HEK293 (cell line): Measurements from ENCODE around the gene CSRP2.

Source experiments
- CTCF ChIA-PET: fragments of 350-600 bp; formaldehyde crosslinking; extraction: SDS; loops from one replicate; lab custom pipeline; 2021; ENCODE audit warnings: antibody characterized with exemption; lab: Yijun Ruan, JAX
- POLR2A ChIA-PET: fragments of 300-600 bp; formaldehyde crosslinking; extraction: SDS; loops from one replicate; lab custom pipeline; 2020; ENCODE audit warnings: antibody characterized with exemption, inconsistent platforms; lab: Yijun Ruan, JAX
- H3K27ac ChIP-seq: fragments of 200-500 bp; sonication (Bioruptor generic); 2 replicates; pipeline ENCODE4 v1.5.1; 2014; ENCODE audit warnings: low read depth, low read length, control low read depth, inconsistent platforms; ENCODE audit errors: extremely low read depth
- H3K36me3 ChIP-seq, 2 experiments: fragments of 200-500 bp in 1 of 2; sonication (Bioruptor generic) in 1 of 2; 1 replicate in 1 of 2; 2 replicates in 1 of 2; pipeline ENCODE4 v1.5.1; 2014 to 2017; ENCODE audit warnings: inconsistent platforms in 2 of 2, low read length in 2 of 2; ENCODE audit not compliant: control insufficient read depth in 2 of 2, insufficient read depth in 1 of 2
- H3K4me1 ChIP-seq: fragments of 200-500 bp; sonication (Bioruptor generic); 2 replicates; pipeline ENCODE4 v1.5.1; 2014; ENCODE audit warnings: mild to moderate bottlenecking, low read length, inconsistent platforms; ENCODE audit not compliant: control insufficient read depth, insufficient read depth
- H3K4me3 ChIP-seq: 2 replicates; pipeline ENCODE4 v1.5.1; 2011; ENCODE audit warnings: low read depth, mild to moderate bottlenecking, control low read depth, low read length, moderate library complexity
- H3K9me3 ChIP-seq: fragments of 200-500 bp; sonication (Bioruptor generic); 2 replicates; pipeline ENCODE4 v1.5.1; 2014; ENCODE audit warnings: low read depth, low read length, inconsistent platforms; ENCODE audit not compliant: control insufficient read depth, insufficient read depth
- FEZF1 ChIP-seq: fragments of 450-650 bp; formaldehyde crosslinking; IDR thresholded peaks from 2 replicates; pipeline ENCODE4 v1.5.1; 2016; ENCODE audit warnings: missing biosample characterization, missing genetic modification characterization
- GFI1B ChIP-seq: fragments of 450-650 bp; formaldehyde crosslinking; IDR thresholded peaks from 2 replicates; pipeline ENCODE4 v1.5.1; 2016; ENCODE audit warnings: missing biosample characterization, missing genetic modification characterization
- GLIS1 ChIP-seq: fragments of 450-650 bp; formaldehyde crosslinking; IDR thresholded peaks from 2 replicates; pipeline ENCODE4 v1.5.1; 2016; ENCODE audit warnings: missing biosample characterization, missing genetic modification characterization
- IKZF3 ChIP-seq: fragments of 450-650 bp; IDR thresholded peaks from 2 replicates; pipeline ENCODE4 v1.5.0; 2018; ENCODE audit warnings: missing biosample characterization, mild to moderate bottlenecking, missing genetic modification characterization, moderate library complexity
- OSR2 ChIP-seq: fragments of 450-650 bp; formaldehyde crosslinking; IDR thresholded peaks from 2 replicates; pipeline ENCODE4 v1.5.1; 2016; ENCODE audit warnings: missing biosample characterization, missing genetic modification characterization
- SP7 ChIP-seq: fragments of 450-650 bp; formaldehyde crosslinking; IDR thresholded peaks from 2 replicates; pipeline ENCODE4 v1.5.1; 2016; ENCODE audit warnings: missing biosample characterization, missing genetic modification characterization
- ZBTB17 ChIP-seq: fragments of 450-650 bp; formaldehyde crosslinking; IDR thresholded peaks from 2 replicates; pipeline ENCODE4 v1.5.1; 2016; ENCODE audit warnings: missing biosample characterization, missing genetic modification characterization
- ZBTB8A ChIP-seq: fragments of 450-650 bp; formaldehyde crosslinking; IDR thresholded peaks from 2 replicates; pipeline ENCODE4 v1.5.1; 2016; ENCODE audit warnings: missing biosample characterization, missing genetic modification characterization
- ZEB2 ChIP-seq: fragments of 450-650 bp; formaldehyde crosslinking; IDR thresholded peaks from 2 replicates; pipeline ENCODE4 v1.5.1; 2016; ENCODE audit warnings: missing biosample characterization, missing genetic modification characterization
- ZFP69B ChIP-seq: fragments of 450-650 bp; formaldehyde crosslinking; IDR thresholded peaks from 2 replicates; pipeline ENCODE4 v1.5.1; 2016; ENCODE audit warnings: missing biosample characterization, missing genetic modification characterization
- ZIC2 ChIP-seq: fragments of 450-650 bp; formaldehyde crosslinking; IDR thresholded peaks from 2 replicates; pipeline ENCODE4 v1.5.1; 2016; ENCODE audit warnings: missing biosample characterization, missing genetic modification characterization
- ZNF366 ChIP-seq: fragments of 450-650 bp; formaldehyde crosslinking; conservative IDR thresholded peaks from 2 replicates; pipeline ENCODE4 v1.5.1; 2016; ENCODE audit warnings: missing biosample characterization, missing genetic modification characterization
- ZNF701 ChIP-seq: fragments of 450-650 bp; formaldehyde crosslinking; IDR thresholded peaks from 2 replicates; pipeline ENCODE4 v1.5.1; 2016; ENCODE audit warnings: missing biosample characterization, missing genetic modification characterization
- ZNF792 ChIP-seq: fragments of 450-650 bp; formaldehyde crosslinking; IDR thresholded peaks from 2 replicates; pipeline ENCODE4 v1.5.1; 2016; ENCODE audit warnings: missing biosample characterization, missing genetic modification characterization
- ZNF843 ChIP-seq: fragments of 450-650 bp; formaldehyde crosslinking; IDR thresholded peaks from 2 replicates; pipeline ENCODE4 v1.5.1; 2016; ENCODE audit warnings: missing biosample characterization, missing genetic modification characterization
- ZSCAN16 ChIP-seq: fragments of 450-650 bp; formaldehyde crosslinking; IDR thresholded peaks from 2 replicates; pipeline ENCODE4 v1.5.1; 2016; ENCODE audit warnings: missing biosample characterization, missing genetic modification characterization
- ZXDB ChIP-seq: fragments of 450-650 bp; formaldehyde crosslinking; IDR thresholded peaks from 2 replicates; pipeline ENCODE4 v1.5.1; 2016; ENCODE audit warnings: missing biosample characterization, missing genetic modification characterization
- TF ChIP-seq, protein P1 (sequence below): fragments of 450-650 bp; formaldehyde crosslinking; IDR thresholded peaks from 2 replicates; pipeline ENCODE4 v1.5.1; 2016; ENCODE audit warnings: missing biosample characterization, missing genetic modification characterization
- TF ChIP-seq, protein P2 (sequence below): sonication (generic); formaldehyde crosslinking; IDR thresholded peaks from 2 replicates; pipeline ENCODE4 v1.8.1; 2022; ENCODE audit warnings: mild to moderate bottlenecking, moderate library complexity, missing genetic modification reagents
- TF ChIP-seq, protein P3 (sequence below): fragments of 450-650 bp; formaldehyde crosslinking; IDR thresholded peaks from 2 replicates; pipeline ENCODE4 v1.5.1; 2016; ENCODE audit warnings: missing biosample characterization, missing genetic modification characterization
- TF ChIP-seq, protein P4 (sequence below): fragments of 450-650 bp; formaldehyde crosslinking; IDR thresholded peaks from 2 replicates; pipeline ENCODE4 v1.5.1; 2016; ENCODE audit warnings: missing biosample characterization, missing genetic modification characterization
- TF ChIP-seq, protein P5 (sequence below): fragments of 450-650 bp; IDR thresholded peaks from 2 replicates; pipeline ENCODE4 v1.5.1; 2018; ENCODE audit warnings: missing biosample characterization, missing genetic modification characterization
- TF ChIP-seq, protein P6 (sequence below): fragments of 450-650 bp; IDR thresholded peaks from 2 replicates; pipeline ENCODE4 v1.5.1; 2018; ENCODE audit warnings: missing biosample characterization, mild to moderate bottlenecking, missing genetic modification characterization
- TF ChIP-seq, protein P7 (sequence below): fragments of 450-650 bp; formaldehyde crosslinking; IDR thresholded peaks from 2 replicates; pipeline ENCODE4 v1.5.1; 2017; ENCODE audit warnings: missing biosample characterization, missing genetic modification characterization

The CSRP2 gene

DNA sequence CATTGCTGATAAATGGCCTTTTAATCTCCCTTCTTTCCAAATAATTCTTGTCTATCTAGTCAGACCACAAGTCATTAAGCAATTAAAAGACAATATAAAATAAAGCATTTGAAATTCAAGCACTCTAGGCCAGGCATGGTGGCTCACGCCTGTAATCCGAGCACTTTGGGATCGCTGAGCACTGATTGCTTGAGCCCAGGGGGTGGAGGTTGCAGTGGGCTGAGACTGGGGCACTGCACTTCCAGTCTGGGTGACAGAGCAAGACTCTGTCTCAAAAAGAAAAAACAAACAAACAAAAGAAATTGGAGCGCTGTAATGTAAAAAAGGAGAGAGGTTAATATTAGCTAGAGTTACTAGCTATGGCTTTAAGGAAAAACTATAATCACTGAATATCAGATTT, 30.5 kb upstream of the CSRP2 start:
- TF ChIP-seq ZBTB17 (tag by site-specific recombination) (peak; percentile 75), ZSCAN16 (peak; percentile 98), GFI1B (tag by site-specific recombination) (peak; percentile 86), ZNF366 (0 out of 2 replicates have a peak, but pooled peaks have one; percentile 12), OSR2 (tag by site-specific recombination) (peak; percentile 36; the same call in 1 of the 2 replicates), ZBTB8A (tag by site-specific recombination) (peak; percentile 81), ZIC2 (tag by site-specific recombination) (peak; percentile 26; the same call in 1 of the 2 replicates), SP7 (tag by site-specific recombination) (0 out of 2 replicates have a peak, but pooled peaks have one; percentile 27), ZNF792 (tag by site-specific recombination) (no peak), ZXDB (tag by site-specific recombination) (peak; percentile 69), GLIS1 (tag by site-specific recombination) (peak; percentile 45), FEZF1 (tag by site-specific recombination) (peak; percentile 76), ZEB2 (tag by site-specific recombination) (0 out of 2 replicates have a peak, but pooled peaks have one; percentile 37), ZNF701 (tag by site-specific recombination) (no peak), ZNF843 (peak; percentile 78), ZFP69B (tag by site-specific recombination) (no peak), IKZF3 (0 out of 2 replicates have a peak, but pooled peaks have one; percentile 32)
- TF ChIP-seq, protein P1, sequence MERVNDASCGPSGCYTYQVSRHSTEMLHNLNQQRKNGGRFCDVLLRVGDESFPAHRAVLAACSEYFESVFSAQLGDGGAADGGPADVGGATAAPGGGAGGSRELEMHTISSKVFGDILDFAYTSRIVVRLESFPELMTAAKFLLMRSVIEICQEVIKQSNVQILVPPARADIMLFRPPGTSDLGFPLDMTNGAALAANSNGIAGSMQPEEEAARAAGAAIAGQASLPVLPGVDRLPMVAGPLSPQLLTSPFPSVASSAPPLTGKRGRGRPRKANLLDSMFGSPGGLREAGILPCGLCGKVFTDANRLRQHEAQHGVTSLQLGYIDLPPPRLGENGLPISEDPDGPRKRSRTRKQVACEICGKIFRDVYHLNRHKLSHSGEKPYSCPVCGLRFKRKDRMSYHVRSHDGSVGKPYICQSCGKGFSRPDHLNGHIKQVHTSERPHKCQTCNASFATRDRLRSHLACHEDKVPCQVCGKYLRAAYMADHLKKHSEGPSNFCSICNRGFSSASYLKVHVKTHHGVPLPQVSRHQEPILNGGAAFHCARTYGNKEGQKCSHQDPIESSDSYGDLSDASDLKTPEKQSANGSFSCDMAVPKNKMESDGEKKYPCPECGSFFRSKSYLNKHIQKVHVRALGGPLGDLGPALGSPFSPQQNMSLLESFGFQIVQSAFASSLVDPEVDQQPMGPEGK (tag by site-specific recombination) = peak; percentile 41; the same call in 1 of the 2 replicates
- TF ChIP-seq, protein P2, sequence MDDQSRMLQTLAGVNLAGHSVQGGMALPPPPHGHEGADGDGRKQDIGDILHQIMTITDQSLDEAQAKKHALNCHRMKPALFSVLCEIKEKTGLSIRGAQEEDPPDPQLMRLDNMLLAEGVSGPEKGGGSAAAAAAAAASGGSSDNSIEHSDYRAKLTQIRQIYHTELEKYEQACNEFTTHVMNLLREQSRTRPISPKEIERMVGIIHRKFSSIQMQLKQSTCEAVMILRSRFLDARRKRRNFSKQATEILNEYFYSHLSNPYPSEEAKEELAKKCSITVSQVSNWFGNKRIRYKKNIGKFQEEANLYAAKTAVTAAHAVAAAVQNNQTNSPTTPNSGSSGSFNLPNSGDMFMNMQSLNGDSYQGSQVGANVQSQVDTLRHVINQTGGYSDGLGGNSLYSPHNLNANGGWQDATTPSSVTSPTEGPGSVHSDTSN = no peak
- TF ChIP-seq, protein P3, sequence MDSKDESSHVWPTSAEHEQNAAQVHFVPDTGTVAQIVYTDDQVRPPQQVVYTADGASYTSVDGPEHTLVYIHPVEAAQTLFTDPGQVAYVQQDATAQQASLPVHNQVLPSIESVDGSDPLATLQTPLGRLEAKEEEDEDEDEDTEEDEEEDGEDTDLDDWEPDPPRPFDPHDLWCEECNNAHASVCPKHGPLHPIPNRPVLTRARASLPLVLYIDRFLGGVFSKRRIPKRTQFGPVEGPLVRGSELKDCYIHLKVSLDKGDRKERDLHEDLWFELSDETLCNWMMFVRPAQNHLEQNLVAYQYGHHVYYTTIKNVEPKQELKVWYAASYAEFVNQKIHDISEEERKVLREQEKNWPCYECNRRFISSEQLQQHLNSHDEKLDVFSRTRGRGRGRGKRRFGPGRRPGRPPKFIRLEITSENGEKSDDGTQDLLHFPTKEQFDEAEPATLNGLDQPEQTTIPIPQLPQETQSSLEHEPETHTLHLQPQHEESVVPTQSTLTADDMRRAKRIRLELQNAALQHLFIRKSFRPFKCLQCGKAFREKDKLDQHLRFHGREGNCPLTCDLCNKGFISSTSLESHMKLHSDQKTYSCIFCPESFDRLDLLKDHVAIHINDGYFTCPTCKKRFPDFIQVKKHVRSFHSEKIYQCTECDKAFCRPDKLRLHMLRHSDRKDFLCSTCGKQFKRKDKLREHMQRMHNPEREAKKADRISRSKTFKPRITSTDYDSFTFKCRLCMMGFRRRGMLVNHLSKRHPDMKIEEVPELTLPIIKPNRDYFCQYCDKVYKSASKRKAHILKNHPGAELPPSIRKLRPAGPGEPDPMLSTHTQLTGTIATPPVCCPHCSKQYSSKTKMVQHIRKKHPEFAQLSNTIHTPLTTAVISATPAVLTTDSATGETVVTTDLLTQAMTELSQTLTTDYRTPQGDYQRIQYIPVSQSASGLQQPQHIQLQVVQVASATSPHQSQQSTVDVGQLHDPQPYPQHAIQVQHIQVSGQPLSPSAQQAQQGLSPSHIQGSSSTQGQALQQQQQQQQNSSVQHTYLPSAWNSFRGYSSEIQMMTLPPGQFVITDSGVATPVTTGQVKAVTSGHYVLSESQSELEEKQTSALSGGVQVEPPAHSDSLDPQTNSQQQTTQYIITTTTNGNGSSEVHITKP (tag by site-specific recombination) = peak; percentile 74
- TF ChIP-seq, protein P4, sequence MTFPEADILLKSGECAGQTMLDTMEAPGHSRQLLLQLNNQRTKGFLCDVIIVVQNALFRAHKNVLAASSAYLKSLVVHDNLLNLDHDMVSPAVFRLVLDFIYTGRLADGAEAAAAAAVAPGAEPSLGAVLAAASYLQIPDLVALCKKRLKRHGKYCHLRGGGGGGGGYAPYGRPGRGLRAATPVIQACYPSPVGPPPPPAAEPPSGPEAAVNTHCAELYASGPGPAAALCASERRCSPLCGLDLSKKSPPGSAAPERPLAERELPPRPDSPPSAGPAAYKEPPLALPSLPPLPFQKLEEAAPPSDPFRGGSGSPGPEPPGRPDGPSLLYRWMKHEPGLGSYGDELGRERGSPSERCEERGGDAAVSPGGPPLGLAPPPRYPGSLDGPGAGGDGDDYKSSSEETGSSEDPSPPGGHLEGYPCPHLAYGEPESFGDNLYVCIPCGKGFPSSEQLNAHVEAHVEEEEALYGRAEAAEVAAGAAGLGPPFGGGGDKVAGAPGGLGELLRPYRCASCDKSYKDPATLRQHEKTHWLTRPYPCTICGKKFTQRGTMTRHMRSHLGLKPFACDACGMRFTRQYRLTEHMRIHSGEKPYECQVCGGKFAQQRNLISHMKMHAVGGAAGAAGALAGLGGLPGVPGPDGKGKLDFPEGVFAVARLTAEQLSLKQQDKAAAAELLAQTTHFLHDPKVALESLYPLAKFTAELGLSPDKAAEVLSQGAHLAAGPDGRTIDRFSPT (tag by site-specific recombination) = peak; percentile 71
- TF ChIP-seq, protein P5, sequence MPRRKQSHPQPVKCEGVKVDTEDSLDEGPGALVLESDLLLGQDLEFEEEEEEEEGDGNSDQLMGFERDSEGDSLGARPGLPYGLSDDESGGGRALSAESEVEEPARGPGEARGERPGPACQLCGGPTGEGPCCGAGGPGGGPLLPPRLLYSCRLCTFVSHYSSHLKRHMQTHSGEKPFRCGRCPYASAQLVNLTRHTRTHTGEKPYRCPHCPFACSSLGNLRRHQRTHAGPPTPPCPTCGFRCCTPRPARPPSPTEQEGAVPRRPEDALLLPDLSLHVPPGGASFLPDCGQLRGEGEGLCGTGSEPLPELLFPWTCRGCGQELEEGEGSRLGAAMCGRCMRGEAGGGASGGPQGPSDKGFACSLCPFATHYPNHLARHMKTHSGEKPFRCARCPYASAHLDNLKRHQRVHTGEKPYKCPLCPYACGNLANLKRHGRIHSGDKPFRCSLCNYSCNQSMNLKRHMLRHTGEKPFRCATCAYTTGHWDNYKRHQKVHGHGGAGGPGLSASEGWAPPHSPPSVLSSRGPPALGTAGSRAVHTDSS (tag by site-specific recombination) = no peak
- TF ChIP-seq, protein P6, sequence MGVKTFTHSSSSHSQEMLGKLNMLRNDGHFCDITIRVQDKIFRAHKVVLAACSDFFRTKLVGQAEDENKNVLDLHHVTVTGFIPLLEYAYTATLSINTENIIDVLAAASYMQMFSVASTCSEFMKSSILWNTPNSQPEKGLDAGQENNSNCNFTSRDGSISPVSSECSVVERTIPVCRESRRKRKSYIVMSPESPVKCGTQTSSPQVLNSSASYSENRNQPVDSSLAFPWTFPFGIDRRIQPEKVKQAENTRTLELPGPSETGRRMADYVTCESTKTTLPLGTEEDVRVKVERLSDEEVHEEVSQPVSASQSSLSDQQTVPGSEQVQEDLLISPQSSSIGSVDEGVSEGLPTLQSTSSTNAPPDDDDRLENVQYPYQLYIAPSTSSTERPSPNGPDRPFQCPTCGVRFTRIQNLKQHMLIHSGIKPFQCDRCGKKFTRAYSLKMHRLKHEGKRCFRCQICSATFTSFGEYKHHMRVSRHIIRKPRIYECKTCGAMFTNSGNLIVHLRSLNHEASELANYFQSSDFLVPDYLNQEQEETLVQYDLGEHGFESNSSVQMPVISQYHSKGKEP (tag by site-specific recombination) = peak; percentile 29; the same call in 1 of the 2 replicates
- TF ChIP-seq, protein P7, sequence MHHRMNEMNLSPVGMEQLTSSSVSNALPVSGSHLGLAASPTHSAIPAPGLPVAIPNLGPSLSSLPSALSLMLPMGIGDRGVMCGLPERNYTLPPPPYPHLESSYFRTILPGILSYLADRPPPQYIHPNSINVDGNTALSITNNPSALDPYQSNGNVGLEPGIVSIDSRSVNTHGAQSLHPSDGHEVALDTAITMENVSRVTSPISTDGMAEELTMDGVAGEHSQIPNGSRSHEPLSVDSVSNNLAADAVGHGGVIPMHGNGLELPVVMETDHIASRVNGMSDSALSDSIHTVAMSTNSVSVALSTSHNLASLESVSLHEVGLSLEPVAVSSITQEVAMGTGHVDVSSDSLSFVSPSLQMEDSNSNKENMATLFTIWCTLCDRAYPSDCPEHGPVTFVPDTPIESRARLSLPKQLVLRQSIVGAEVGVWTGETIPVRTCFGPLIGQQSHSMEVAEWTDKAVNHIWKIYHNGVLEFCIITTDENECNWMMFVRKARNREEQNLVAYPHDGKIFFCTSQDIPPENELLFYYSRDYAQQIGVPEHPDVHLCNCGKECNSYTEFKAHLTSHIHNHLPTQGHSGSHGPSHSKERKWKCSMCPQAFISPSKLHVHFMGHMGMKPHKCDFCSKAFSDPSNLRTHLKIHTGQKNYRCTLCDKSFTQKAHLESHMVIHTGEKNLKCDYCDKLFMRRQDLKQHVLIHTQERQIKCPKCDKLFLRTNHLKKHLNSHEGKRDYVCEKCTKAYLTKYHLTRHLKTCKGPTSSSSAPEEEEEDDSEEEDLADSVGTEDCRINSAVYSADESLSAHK (tag by site-specific recombination) = peak; percentile 19; the same call in 1 of the 2 replicates
- POLR2A ChIA-PET = no interaction called here
- Histone ChIP-seq H3K4me1 (peaks cover 6% of the 10 kb centered on the region), H3K27ac (no peak overlapping the region), H3K36me3 (no peaks in the 10 kb centered on the region), H3K9me3 (no peaks in the 10 kb centered on the region), H3K4me3 (no peak overlapping the region)
- CTCF ChIA-PET = no interaction called here
